Measurements from ENCODE around the gene SMIM21. TPM values are rescaled to one million over a fixed set of nuclear protein-coding genes. Genes with fewer than 3 reads are reported as not detected.

The SMIM21 gene
- total and polyA plus RNA-seq, 7 donors: 0.60 TPM; not detected in 6

Other genes with a start within 250 kb of the SMIM21 start
- gene PTGR3, start 218.6 kb downstream of the SMIM21 start, total RNA-seq: 10 to 100 TPM; 24.3 to 33.8 (median 25.4) TPM
- gene PTGR3, start 218.6 kb downstream of the SMIM21 start, polyA plus RNA-seq: 10 to 100 TPM; 22.7 to 31.8 (median 29.4) TPM
- gene TSHZ1, start 216.9 kb downstream of the SMIM21 start, total RNA-seq: 10 to 100 TPM; 23.0 to 29.4 (median 27.9) TPM
- gene TSHZ1, start 216.9 kb downstream of the SMIM21 start, polyA plus RNA-seq: 1 to 10 TPM; 7.8 to 9.8 (median 8.8) TPM